Thyroid gland (tissue), 4 donors: ENCODE data around the gene PLEKHS1. TPM values are rescaled to one million over a fixed set of nuclear protein-coding genes. Genes with fewer than 3 reads are reported as not detected.

Source experiments
- DNase-seq, 2 donors: peaks; one replicate each; pipeline ENCODE4 v3.0.0-alpha.2; 2019
- H3K27ac ChIP-seq, 3 donors: fragments of 200-600 bp; sonication (generic); 1 replicate in 2 of 3; 2 replicates in 1 of 3; pipeline ENCODE4 v1.5.1; 2016 to 2019; ENCODE audit warnings: mild to moderate bottlenecking in 1 of 3, moderate library complexity in 1 of 3
- H3K27me3 ChIP-seq: fragments of 200-600 bp; sonication (generic); one replicate; pipeline ENCODE4 v1.5.1; 2019
- H3K36me3 ChIP-seq, 2 donors: fragments of 200-600 bp; sonication (generic); one replicate each; pipeline ENCODE4 v1.5.1; 2016 to 2019
- H3K4me1 ChIP-seq, 2 donors: fragments of 200-600 bp; sonication (generic); one replicate each; pipeline ENCODE4 v1.5.1; 2017 to 2019
- H3K4me3 ChIP-seq, 3 donors: fragments of 200-600 bp; sonication (generic); replicated peaks in 1 of 3; 1 replicate in 2 of 3; 2 replicates in 1 of 3; pipeline ENCODE4 v1.5.1; 2016; ENCODE audit warnings: mild to moderate bottlenecking in 1 of 3
- H3K9me3 ChIP-seq: fragments of 200-600 bp; sonication (generic); one replicate; pipeline ENCODE4 v1.5.1; 2017
- CTCF ChIP-seq, 6 experiments: fragments of 200-600 bp in 3 of 6; fragments of 450-650 bp in 3 of 6; sonication (generic) in 3 of 6; IDR thresholded peaks; one replicate each; pipeline ENCODE4 v1.5.1; 2016 to 2019; ENCODE audit warnings: antibody characterized with exemption in 6 of 6, mild to moderate bottlenecking in 2 of 6, inconsistent platforms in 1 of 6, moderate library complexity in 1 of 6
- POLR2A ChIP-seq, 2 donors: fragments of 450-650 bp; IDR thresholded peaks; one replicate each; pipeline ENCODE4 v1.6.1; 2017; ENCODE audit warnings: antibody characterized with exemption in 2 of 2, mild to moderate bottlenecking in 2 of 2, moderate library complexity in 1 of 2
- WGBS, 2 donors: methylation state at CpG; one replicate each; pipeline ENCODE4 v1.1.5; 2017; 5-methylcytosine and 5-hydroxymethylcytosine counted together
- intact Hi-C: fragments of 100-400 bp; cut with DNase I; formaldehyde crosslinking; loops from one replicate; pipeline ENCODE4 v1.15.1; 2023
- total RNA-seq, 4 donors: library from RNA; depleted of rRNA; stranded (reverse); fragments of >200 nt; gene quantifications; one replicate each; pipeline ENCODE4 v1.2.3, GENCODE V29; 2016

Gene PLEKHS1
- total RNA-seq, 4 donors from 2014 or later: not detected

- WGBS, 2 donors: 92 to 94% methylated on average over 12 of the region's 12 CpGs
- no peak overlapping the region for H3K27ac ChIP-seq
- TF ChIP-seq CTCF (IDR thresholded peaks at IDR 0.05): no peak
- no peak for TF ChIP-seq POLR2A (IDR thresholded peaks at IDR 0.05)
- H3K4me3 ChIP-seq: no peak overlapping the region
- DNase-seq: no peak
- intact Hi-C loops: no loop called here
- no peaks in the 10 kb centered on the region for H3K27me3 ChIP-seq
- no peaks in the 10 kb centered on the region for H3K4me1 ChIP-seq
- H3K9me3 ChIP-seq: no peaks in the 10 kb centered on the region
- no peaks in the 10 kb centered on the region for H3K36me3 ChIP-seq
Measured at GRCh38 chr10:113756940-113757543, 5.6 kb downstream of the PLEKHS1 start.

GRCh38 chr10:113762083-113762482 is 10.6 kb downstream of the PLEKHS1 start:
- Histone ChIP-seq H3K27me3 (no peaks in the 10 kb centered on the region), H3K4me1 (no peaks in the 10 kb centered on the region), H3K9me3 (no peaks in the 10 kb centered on the region), H3K36me3 (no peaks in the 10 kb centered on the region), H3K4me3 (no peak overlapping the region), H3K27ac (no peak overlapping the region)
- TF ChIP-seq POLR2A (IDR thresholded peaks at IDR 0.05): no peak
- TF ChIP-seq CTCF (IDR thresholded peaks at IDR 0.05): no peak
- no peak for DNase-seq
- intact Hi-C loops: no loop called here
- WGBS, 2 donors: 21 to 28% methylated on average over 1 of the region's 1 CpG

- no peaks in the 10 kb centered on the region for H3K27me3 ChIP-seq
- WGBS, 2 donors: 74 to 90% methylated on average over 1 of the region's 1 CpG
- no peak overlapping the region for H3K27ac ChIP-seq
- DNase-seq: no peak
- TF ChIP-seq CTCF (IDR thresholded peaks at IDR 0.05) (no peak), POLR2A (IDR thresholded peaks at IDR 0.05) (no peak)
- H3K4me3 ChIP-seq: no peak overlapping the region
- intact Hi-C loops: no loop called here
- H3K4me1 ChIP-seq: no peaks in the 10 kb centered on the region
- H3K36me3 ChIP-seq: no peaks in the 10 kb centered on the region
- H3K9me3 ChIP-seq: no peaks in the 10 kb centered on the region
Measured at GRCh38 chr10:113764582-113764981, 13.1 kb downstream of the PLEKHS1 start.

GRCh38 chr10:113765910-113766309 is 14.4 kb downstream of the PLEKHS1 start:
- TF ChIP-seq POLR2A (IDR thresholded peaks at IDR 0.05): no peak
- TF ChIP-seq CTCF (IDR thresholded peaks at IDR 0.05): no peak
- Histone ChIP-seq H3K36me3 (no peaks in the 10 kb centered on the region), H3K4me1 (no peaks in the 10 kb centered on the region), H3K9me3 (no peaks in the 10 kb centered on the region), H3K4me3 (no peak overlapping the region), H3K27me3 (no peaks in the 10 kb centered on the region), H3K27ac (no peak overlapping the region)
- no peak for DNase-seq
- 71 to 74% methylated on average over 3 of the region's 3 CpGs for WGBS, 2 donors
- intact Hi-C loops: no loop called here

- Histone ChIP-seq H3K4me3 (no peak overlapping the region), H3K4me1 (no peaks in the 10 kb centered on the region), H3K27me3 (no peaks in the 10 kb centered on the region), H3K36me3 (no peaks in the 10 kb centered on the region), H3K9me3 (no peaks in the 10 kb centered on the region), H3K27ac (no peak overlapping the region)
- intact Hi-C loops: no loop called here
- TF ChIP-seq POLR2A (IDR thresholded peaks at IDR 0.05) (no peak), CTCF (IDR thresholded peaks at IDR 0.05) (no peak)
- 81 to 86% methylated on average over 2 of the region's 2 CpGs for WGBS, 2 donors
- no peak for DNase-seq
Measured at GRCh38 chr10:113767222-113767621, 15.7 kb downstream of the PLEKHS1 start.
